Measurements from ENCODE around the gene TRMT6.

The TRMT6 gene

DNA sequence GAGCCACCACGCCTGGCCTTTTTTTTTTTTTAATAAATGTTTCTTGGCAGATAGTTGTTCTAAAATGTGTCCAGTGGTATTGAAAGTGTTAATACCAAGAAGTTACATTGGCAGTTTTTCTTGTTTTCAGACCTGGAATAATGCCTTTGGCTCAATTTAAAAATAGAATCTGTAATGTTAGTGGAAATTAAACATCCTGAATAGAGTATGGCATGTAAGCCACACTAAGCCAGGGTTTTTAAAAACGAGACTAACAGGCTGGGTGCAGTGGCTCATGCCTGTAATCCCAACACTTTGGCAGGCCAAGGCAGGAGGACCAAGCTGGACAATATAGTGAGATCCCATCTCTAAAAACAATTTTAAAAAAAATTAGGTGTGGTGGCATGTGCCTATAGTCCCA is 25.4 kb upstream of the TRMT6 start:
- Histone ChIP-seq H3K4me3 (ENCODE audit: low read length) (no peak overlapping the region), H3K9ac (ENCODE audit: low read length) (no peak overlapping the region), H3K36me3 (ENCODE audit: control insufficient read depth, low read depth, low read length) (peaks cover 67% of the 10 kb centered on the region), H3K27ac (ENCODE audit: low read length) (no peak overlapping the region), H3K27me3 (ENCODE audit: control insufficient read depth, insufficient read depth, low read length) (peaks cover 14% of the 10 kb centered on the region), H3K4me1 (ENCODE audit: control insufficient read depth, low read depth, low read length) (peaks cover 6% of the 10 kb centered on the region), H3K9me3 (ENCODE audit: control insufficient read depth, low read depth, low read length) (no peaks in the 10 kb centered on the region)

DNA sequence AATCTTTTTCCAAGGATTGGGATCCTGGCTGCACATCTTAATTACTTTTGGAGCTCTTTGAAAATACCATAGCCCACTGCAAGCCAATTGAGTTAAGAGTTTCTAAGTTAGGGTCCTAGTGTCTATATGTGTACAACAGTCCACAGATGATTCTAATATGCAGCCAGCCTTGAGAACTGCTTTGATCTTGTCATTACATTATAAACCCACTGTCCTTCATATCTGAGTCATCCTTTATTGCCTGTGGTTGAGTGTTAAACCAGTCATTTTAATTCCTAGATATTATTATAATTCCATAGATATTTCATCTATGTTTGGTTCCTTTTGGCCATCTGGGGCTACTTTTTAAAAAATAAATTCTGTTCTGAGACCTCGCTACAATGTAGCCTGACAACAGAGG is 24.2 kb upstream of the TRMT6 start:
- H3K9ac ChIP-seq (ENCODE audit: low read length): no peak overlapping the region
- H3K27ac ChIP-seq (ENCODE audit: low read length): no peak overlapping the region
- H3K4me1 ChIP-seq (ENCODE audit: control insufficient read depth, low read depth, low read length): peaks cover 11% of the 10 kb centered on the region
- H3K4me3 ChIP-seq (ENCODE audit: low read length): no peak overlapping the region
- H3K9me3 ChIP-seq (ENCODE audit: control insufficient read depth, low read depth, low read length): no peaks in the 10 kb centered on the region
- H3K36me3 ChIP-seq (ENCODE audit: control insufficient read depth, low read depth, low read length): peaks cover 65% of the 10 kb centered on the region
- peaks cover 27% of the 10 kb centered on the region for H3K27me3 ChIP-seq (ENCODE audit: control insufficient read depth, insufficient read depth, low read length)

DNA sequence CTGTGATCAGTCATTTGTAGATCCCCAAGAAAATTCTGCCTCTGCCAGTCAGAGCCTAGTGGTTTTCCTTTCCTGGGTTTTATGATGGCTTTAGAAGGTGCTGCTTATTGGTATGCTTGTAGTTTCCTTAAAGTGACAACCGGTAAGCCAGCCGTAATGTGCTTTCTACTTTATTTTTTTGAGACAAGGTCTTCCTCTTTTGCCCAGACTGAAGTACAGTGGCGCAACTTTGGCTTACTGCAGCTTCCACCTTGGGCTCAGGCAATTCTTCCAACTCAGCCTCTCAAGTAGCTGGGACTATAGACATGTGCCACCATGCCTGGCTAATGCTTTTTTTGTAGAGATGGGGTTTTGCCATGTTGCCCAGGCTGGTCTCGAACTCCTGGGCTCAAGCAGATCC is 23.6 kb upstream of the TRMT6 start:
- Histone ChIP-seq H3K4me3 (ENCODE audit: low read length) (no peak overlapping the region), H3K9me3 (ENCODE audit: control insufficient read depth, low read depth, low read length) (no peaks in the 10 kb centered on the region), H3K36me3 (ENCODE audit: control insufficient read depth, low read depth, low read length) (peaks cover 59% of the 10 kb centered on the region), H3K4me1 (ENCODE audit: control insufficient read depth, low read depth, low read length) (peaks cover 11% of the 10 kb centered on the region), H3K9ac (ENCODE audit: low read length) (no peak overlapping the region), H3K27me3 (ENCODE audit: control insufficient read depth, insufficient read depth, low read length) (peaks cover 32% of the 10 kb centered on the region), H3K27ac (ENCODE audit: low read length) (no peak overlapping the region)

DNA sequence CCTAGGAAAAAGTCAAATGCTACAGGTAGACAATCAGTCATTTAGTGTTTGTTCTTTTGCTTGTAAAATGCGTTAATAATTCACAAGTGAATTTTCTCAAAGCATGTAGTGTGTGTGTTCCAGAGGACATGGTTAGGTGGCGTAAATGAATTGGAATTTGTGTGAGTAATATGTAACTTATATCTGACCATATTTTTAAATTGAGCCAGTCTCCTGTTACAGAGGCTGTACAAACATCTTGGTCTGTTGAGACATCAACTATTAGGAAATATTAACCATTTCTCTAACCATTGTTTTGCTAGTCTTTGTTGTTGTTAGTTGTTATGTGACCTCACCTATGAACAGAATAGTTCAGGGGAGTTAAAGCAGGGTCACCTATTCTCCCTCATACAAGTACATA is 22.8 kb upstream of the TRMT6 start:
- no peak overlapping the region for H3K27ac ChIP-seq (ENCODE audit: low read length)
- H3K4me1 ChIP-seq (ENCODE audit: control insufficient read depth, low read depth, low read length): peaks cover 11% of the 10 kb centered on the region
- H3K9ac ChIP-seq (ENCODE audit: low read length): no peak overlapping the region
- peaks cover 56% of the 10 kb centered on the region for H3K36me3 ChIP-seq (ENCODE audit: control insufficient read depth, low read depth, low read length)
- no peaks in the 10 kb centered on the region for H3K9me3 ChIP-seq (ENCODE audit: control insufficient read depth, low read depth, low read length)
- H3K27me3 ChIP-seq (ENCODE audit: control insufficient read depth, insufficient read depth, low read length): peaks cover 40% of the 10 kb centered on the region
- H3K4me3 ChIP-seq (ENCODE audit: low read length): no peak overlapping the region

DNA sequence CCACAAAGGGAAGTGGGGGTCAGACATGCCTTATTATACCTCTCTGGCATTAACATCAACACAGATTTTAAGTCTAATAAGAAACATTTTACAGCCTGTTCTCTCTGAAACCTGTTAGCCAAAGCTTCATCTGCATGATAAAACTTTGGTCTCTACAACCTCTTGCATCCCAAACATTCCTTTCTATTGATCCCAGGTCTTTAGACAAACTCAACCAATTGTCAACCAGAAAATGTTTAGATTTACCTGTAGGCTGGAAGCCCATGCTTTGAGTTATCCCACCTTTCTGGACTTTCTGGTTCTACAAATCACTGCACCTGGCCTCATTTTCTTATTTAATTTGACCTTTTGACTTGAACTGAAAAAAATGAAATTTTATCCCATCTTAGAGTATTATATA is 20.9 kb upstream of the TRMT6 start:
- no peak overlapping the region for H3K9ac ChIP-seq (ENCODE audit: low read length)
- no peak overlapping the region for H3K4me3 ChIP-seq (ENCODE audit: low read length)
- H3K36me3 ChIP-seq (ENCODE audit: control insufficient read depth, low read depth, low read length): peaks cover 57% of the 10 kb centered on the region
- H3K27me3 ChIP-seq (ENCODE audit: control insufficient read depth, insufficient read depth, low read length): peaks cover 60% of the 10 kb centered on the region
- H3K4me1 ChIP-seq (ENCODE audit: control insufficient read depth, low read depth, low read length): peaks cover 11% of the 10 kb centered on the region
- no peaks in the 10 kb centered on the region for H3K9me3 ChIP-seq (ENCODE audit: control insufficient read depth, low read depth, low read length)
- no peak overlapping the region for H3K27ac ChIP-seq (ENCODE audit: low read length)

DNA sequence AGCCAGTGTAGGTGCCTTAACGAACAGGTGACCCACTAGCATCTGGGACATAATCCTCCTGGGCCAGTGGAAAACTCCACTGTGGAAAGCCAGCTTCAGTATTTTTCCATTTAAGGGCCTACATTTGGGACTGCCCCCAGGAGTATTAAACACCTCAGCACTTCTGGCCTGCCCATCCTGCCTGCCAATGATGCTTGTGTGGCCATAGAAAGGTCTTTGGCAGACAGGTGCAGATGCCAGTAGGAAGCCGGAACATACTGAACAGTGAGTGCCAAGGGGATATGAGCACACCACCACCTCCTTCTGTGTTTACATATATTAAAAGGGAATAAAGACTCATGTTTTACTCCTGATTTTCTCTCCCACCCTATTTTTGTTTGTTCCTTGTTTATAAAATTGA is 20.0 kb upstream of the TRMT6 start:
- Histone ChIP-seq H3K27me3 (ENCODE audit: control insufficient read depth, insufficient read depth, low read length) (peaks cover 64% of the 10 kb centered on the region), H3K36me3 (ENCODE audit: control insufficient read depth, low read depth, low read length) (peaks cover 59% of the 10 kb centered on the region), H3K27ac (ENCODE audit: low read length) (no peak overlapping the region)

DNA sequence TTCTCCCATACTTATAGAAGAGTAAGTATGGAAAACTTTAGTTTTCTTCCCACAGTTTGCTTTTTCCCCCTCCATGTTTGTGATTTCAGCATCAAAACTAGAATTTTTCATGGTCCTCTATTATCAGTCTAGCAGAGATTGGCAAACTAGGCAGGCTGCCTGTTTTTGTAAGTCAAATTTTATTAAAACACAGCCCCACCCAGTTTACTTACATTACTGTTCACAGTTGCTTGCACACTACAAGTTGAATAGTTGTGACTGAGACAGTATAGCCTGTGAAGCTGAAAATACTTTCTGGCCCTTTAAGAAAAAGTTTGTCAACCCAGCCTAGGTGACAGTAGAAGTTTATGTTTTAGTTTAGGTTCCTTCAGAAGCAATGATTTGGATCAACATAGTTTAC is 19.6 kb upstream of the TRMT6 start:
- H3K4me3 ChIP-seq (ENCODE audit: low read length): no peak overlapping the region
- H3K27me3 ChIP-seq (ENCODE audit: control insufficient read depth, insufficient read depth, low read length): peaks cover 64% of the 10 kb centered on the region
- no peak overlapping the region for H3K9ac ChIP-seq (ENCODE audit: low read length)
- H3K4me1 ChIP-seq (ENCODE audit: control insufficient read depth, low read depth, low read length): peaks cover 11% of the 10 kb centered on the region
- H3K27ac ChIP-seq (ENCODE audit: low read length): no peak overlapping the region
- H3K36me3 ChIP-seq (ENCODE audit: control insufficient read depth, low read depth, low read length): peaks cover 58% of the 10 kb centered on the region
- no peaks in the 10 kb centered on the region for H3K9me3 ChIP-seq (ENCODE audit: control insufficient read depth, low read depth, low read length)

More for the DNA sequence above, 20.0 kb upstream of the TRMT6 start:
- H3K9ac ChIP-seq (ENCODE audit: low read length): no peak overlapping the region
- peaks cover 11% of the 10 kb centered on the region for H3K4me1 ChIP-seq (ENCODE audit: control insufficient read depth, low read depth, low read length)
- H3K9me3 ChIP-seq (ENCODE audit: control insufficient read depth, low read depth, low read length): no peaks in the 10 kb centered on the region
- no peak overlapping the region for H3K4me3 ChIP-seq (ENCODE audit: low read length)

DNA sequence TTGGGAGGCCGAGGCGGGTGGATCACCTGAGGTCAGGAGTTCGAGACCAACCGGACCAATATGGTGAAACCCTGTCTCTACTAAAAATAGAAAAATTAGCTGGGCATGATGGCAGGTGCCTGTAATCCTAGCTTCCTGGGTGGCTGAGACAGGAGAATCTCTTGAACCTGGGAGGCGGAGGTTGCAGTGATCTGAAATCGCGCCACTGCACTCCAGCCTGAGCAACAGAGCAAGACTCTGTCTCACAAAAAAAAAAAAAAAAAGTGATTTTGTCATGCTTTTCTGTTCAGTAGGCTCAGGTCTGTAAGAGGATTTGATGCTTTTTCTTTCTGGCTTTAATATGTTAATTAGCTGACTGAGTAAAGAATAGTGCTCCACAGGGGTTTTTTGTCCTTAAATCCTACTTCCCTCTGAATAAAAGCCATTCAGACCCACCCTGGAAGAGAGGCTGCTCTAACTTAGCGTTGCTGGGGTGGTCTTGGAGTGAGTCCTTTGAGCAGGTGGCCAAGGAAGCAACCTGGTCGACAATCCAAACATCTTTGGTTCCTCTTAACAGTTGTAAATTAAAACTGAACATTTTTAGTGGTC is 19.1 kb upstream of the TRMT6 start:
- Histone ChIP-seq H3K27ac (ENCODE audit: low read length) (no peak overlapping the region), H3K9ac (ENCODE audit: low read length) (no peak overlapping the region), H3K4me1 (ENCODE audit: control insufficient read depth, low read depth, low read length) (peaks cover 11% of the 10 kb centered on the region), H3K36me3 (ENCODE audit: control insufficient read depth, low read depth, low read length) (peaks cover 55% of the 10 kb centered on the region), H3K4me3 (ENCODE audit: low read length) (no peak overlapping the region), H3K27me3 (ENCODE audit: control insufficient read depth, insufficient read depth, low read length) (peaks cover 64% of the 10 kb centered on the region), H3K9me3 (ENCODE audit: control insufficient read depth, low read depth, low read length) (no peaks in the 10 kb centered on the region)

DNA sequence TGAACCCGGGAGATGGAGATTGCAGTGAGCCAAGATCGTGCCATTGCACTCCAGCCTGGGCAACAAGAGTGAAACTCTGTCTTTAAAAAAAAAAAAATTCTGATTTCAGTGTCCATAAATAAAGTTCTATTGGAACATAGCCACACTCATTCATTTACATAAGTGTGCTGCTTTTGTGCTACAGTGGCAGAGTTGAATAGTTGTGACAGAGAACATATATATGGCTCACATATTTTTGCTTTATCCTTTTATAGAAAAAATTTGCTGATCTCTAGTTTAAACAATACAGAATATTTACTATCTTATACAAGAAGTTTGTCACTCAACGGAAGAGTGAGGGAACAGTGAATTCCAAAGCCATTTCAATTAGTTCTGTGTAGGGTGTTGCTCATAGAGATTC is 18.1 kb upstream of the TRMT6 start:
- H3K36me3 ChIP-seq (ENCODE audit: control insufficient read depth, low read depth, low read length): peaks cover 56% of the 10 kb centered on the region
- H3K9ac ChIP-seq (ENCODE audit: low read length): no peak overlapping the region
- no peak overlapping the region for H3K27ac ChIP-seq (ENCODE audit: low read length)
- no peak overlapping the region for H3K4me3 ChIP-seq (ENCODE audit: low read length)
- peaks cover 11% of the 10 kb centered on the region for H3K4me1 ChIP-seq (ENCODE audit: control insufficient read depth, low read depth, low read length)
- H3K9me3 ChIP-seq (ENCODE audit: control insufficient read depth, low read depth, low read length): no peaks in the 10 kb centered on the region
- H3K27me3 ChIP-seq (ENCODE audit: control insufficient read depth, insufficient read depth, low read length): peaks cover 64% of the 10 kb centered on the region

DNA sequence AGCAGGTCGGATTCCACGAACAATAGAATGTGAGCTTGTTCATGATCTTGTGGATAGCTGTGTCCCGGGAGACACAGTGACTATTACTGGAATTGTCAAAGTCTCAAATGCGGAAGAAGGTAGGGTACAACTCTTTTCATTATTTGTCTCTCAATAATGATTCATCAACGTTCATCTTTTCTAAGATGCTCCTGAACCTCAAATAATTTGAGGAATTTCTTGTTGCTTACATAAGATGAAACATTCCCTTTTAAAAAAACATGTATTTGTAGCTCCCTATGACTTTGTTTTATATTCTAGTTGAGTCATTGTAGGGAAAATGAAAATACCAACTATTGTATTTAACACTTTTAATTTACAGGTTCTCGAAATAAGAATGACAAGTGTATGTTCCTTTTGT is 17.1 kb upstream of the TRMT6 start:
- Histone ChIP-seq H3K9me3 (ENCODE audit: control insufficient read depth, low read depth, low read length) (no peaks in the 10 kb centered on the region), H3K4me1 (ENCODE audit: control insufficient read depth, low read depth, low read length) (peaks cover 11% of the 10 kb centered on the region), H3K27me3 (ENCODE audit: control insufficient read depth, insufficient read depth, low read length) (peaks cover 64% of the 10 kb centered on the region), H3K27ac (ENCODE audit: low read length) (no peak overlapping the region), H3K36me3 (ENCODE audit: control insufficient read depth, low read depth, low read length) (peaks cover 54% of the 10 kb centered on the region), H3K9ac (ENCODE audit: low read length) (no peak overlapping the region), H3K4me3 (ENCODE audit: low read length) (no peak overlapping the region)

DNA sequence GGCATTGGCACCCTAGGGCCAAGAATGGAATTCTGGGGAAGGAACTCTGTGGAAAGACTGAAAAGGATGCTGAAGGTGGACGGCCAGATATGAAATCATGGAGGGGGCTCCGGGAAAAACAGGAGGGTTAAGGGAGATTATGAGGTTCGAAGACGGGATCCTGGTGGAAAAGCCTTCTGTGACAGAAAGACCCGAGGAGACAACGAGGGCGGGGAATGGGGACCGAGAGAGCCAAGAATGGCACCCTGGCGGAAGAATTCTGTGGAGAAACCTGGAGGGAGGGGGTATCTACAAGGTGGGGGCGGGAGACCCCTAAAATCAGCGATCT is 426 bp downstream of the TRMT6 start:
- Histone ChIP-seq H3K36me3 (ENCODE audit: control insufficient read depth, low read depth, low read length) (peaks cover 48% of the 10 kb centered on the region), H3K9me3 (ENCODE audit: control insufficient read depth, low read depth, low read length) (no peaks in the 10 kb centered on the region), H3K9ac (ENCODE audit: low read length) (peak overlapping the region; percentile 83), H3K4me3 (ENCODE audit: low read length) (peak overlapping the region; percentile 88), H3K4me1 (ENCODE audit: control insufficient read depth, low read depth, low read length) (peaks cover 6% of the 10 kb centered on the region), H3K27ac (ENCODE audit: low read length) (peak overlapping the region; percentile 75), H3K27me3 (ENCODE audit: control insufficient read depth, insufficient read depth, low read length) (no peaks in the 10 kb centered on the region)

DNA sequence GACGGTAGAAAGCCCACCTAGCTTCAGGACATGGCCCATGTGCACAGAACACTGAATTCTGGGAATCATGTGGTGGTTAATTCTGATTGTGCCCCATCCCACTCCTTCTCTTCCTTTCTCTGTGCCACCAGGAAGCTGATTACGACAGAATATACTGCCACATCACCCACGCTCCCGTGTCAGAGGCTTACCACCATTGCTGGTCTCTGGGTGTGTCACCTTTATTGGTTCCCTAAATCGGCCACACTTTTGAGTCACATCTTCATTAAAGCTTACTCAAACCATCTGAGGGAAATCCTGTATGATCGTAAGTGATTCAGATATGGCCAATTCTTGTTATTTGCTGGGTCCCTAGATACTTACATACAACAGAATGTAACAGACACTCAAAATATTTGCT is 3.1 kb downstream of the TRMT6 start:
- Histone ChIP-seq H3K4me1 (ENCODE audit: control insufficient read depth, low read depth, low read length) (peaks cover 6% of the 10 kb centered on the region), H3K9ac (ENCODE audit: low read length) (no peak overlapping the region), H3K36me3 (ENCODE audit: control insufficient read depth, low read depth, low read length) (peaks cover 47% of the 10 kb centered on the region), H3K27me3 (ENCODE audit: control insufficient read depth, insufficient read depth, low read length) (no peaks in the 10 kb centered on the region), H3K4me3 (ENCODE audit: low read length) (no peak overlapping the region), H3K9me3 (ENCODE audit: control insufficient read depth, low read depth, low read length) (no peaks in the 10 kb centered on the region), H3K27ac (ENCODE audit: low read length) (no peak overlapping the region)
